Trophoblast cell (in vitro differentiated cells and primary cell): ENCODE data around the gene GAL3ST2.

Source experiments
- DNase-seq, 2 donors: peaks; one replicate each; pipeline ENCODE4 v3.0.0-alpha.2; 2016
- H2AFZ ChIP-seq: 2 replicates; pipeline ENCODE4 v1.6.1; 2013; ENCODE audit warnings: low read length, moderate library complexity, mild to moderate bottlenecking; ENCODE audit not compliant: insufficient read depth, poor library complexity
- H2AK5ac ChIP-seq: 2 replicates; pipeline ENCODE4 v1.6.1; 2013; ENCODE audit warnings: mild to moderate bottlenecking, low read length
- H2BK120ac ChIP-seq: 2 replicates; pipeline ENCODE4 v1.6.1; 2013; ENCODE audit warnings: low read length, mild to moderate bottlenecking, moderate library complexity; ENCODE audit not compliant: insufficient read depth, poor library complexity
- H2BK12ac ChIP-seq: 2 replicates; pipeline ENCODE4 v1.6.1; 2013; ENCODE audit warnings: mild to moderate bottlenecking, low read length, moderate library complexity
- H2BK5ac ChIP-seq: 2 replicates; pipeline ENCODE4 v1.6.1; 2013; ENCODE audit warnings: low read length, low read depth, moderate library complexity, mild to moderate bottlenecking; ENCODE audit not compliant: poor library complexity
- H3K14ac ChIP-seq: 2 replicates; pipeline ENCODE4 v1.6.1; 2013; ENCODE audit warnings: mild to moderate bottlenecking, low read length
- H3K18ac ChIP-seq: 2 replicates; pipeline ENCODE4 v1.6.1; 2013; ENCODE audit warnings: mild to moderate bottlenecking, low read length
- H3K23ac ChIP-seq: 2 replicates; pipeline ENCODE4 v1.6.1; 2013; ENCODE audit warnings: low read length
- H3K27ac ChIP-seq: 2 replicates; pipeline ENCODE4 v1.5.1; 2013; ENCODE audit warnings: low read depth, mild to moderate bottlenecking, inconsistent platforms, low read length, moderate library complexity
- H3K27me3 ChIP-seq: 2 replicates; pipeline ENCODE4 v1.6.1; 2013; ENCODE audit warnings: inconsistent platforms, mild to moderate bottlenecking, low read length, moderate library complexity; ENCODE audit not compliant: insufficient read depth
- H3K36me3 ChIP-seq, 2 experiments: 1 replicate in 1 of 2; 2 replicates in 1 of 2; pipeline ENCODE4 v1.6.1; 2013; ENCODE audit warnings: low read length in 2 of 2, mild to moderate bottlenecking in 2 of 2, moderate library complexity in 1 of 2; ENCODE audit not compliant: insufficient read depth in 2 of 2, control insufficient read depth in 1 of 2
- H3K4ac ChIP-seq: 2 replicates; pipeline ENCODE4 v1.6.1; 2013; ENCODE audit warnings: low read depth, mild to moderate bottlenecking, low read length, moderate library complexity
- H3K4me1 ChIP-seq, 2 experiments: 1 replicate in 1 of 2; 2 replicates in 1 of 2; pipeline ENCODE4 v1.6.1; 2013; ENCODE audit warnings: low read length in 2 of 2, mild to moderate bottlenecking in 2 of 2, moderate library complexity in 1 of 2; ENCODE audit not compliant: insufficient read depth in 2 of 2, control insufficient read depth in 1 of 2
- H3K4me2 ChIP-seq: 2 replicates; pipeline ENCODE4 v1.6.1; 2013; ENCODE audit warnings: inconsistent platforms, mild to moderate bottlenecking, low read length, moderate library complexity
- H3K4me3 ChIP-seq: 2 replicates; pipeline ENCODE4 v1.5.1; 2013; ENCODE audit warnings: mild to moderate bottlenecking, low read depth, low read length, inconsistent platforms
- H3K79me1 ChIP-seq: one replicate; pipeline ENCODE4 v1.6.1; 2013; ENCODE audit warnings: low read length
- H3K79me2 ChIP-seq: 2 replicates; pipeline ENCODE4 v1.6.1; 2013; ENCODE audit warnings: low read length, mild to moderate bottlenecking; ENCODE audit not compliant: control insufficient read depth, insufficient read depth, poor library complexity
- H3K9ac ChIP-seq: 2 replicates; pipeline ENCODE4 v1.6.1; 2013; ENCODE audit warnings: mild to moderate bottlenecking, low read length
- H3K9me3 ChIP-seq: 2 replicates; pipeline ENCODE4 v1.6.1; 2013; ENCODE audit warnings: low read depth, mild to moderate bottlenecking, control low read depth, inconsistent platforms, low read length; ENCODE audit not compliant: insufficient read depth
- H4K12ac ChIP-seq: 2 replicates; pipeline ENCODE4 v1.6.1; 2013; ENCODE audit warnings: low read depth, mild to moderate bottlenecking, low read length, moderate library complexity
- H4K8ac ChIP-seq: 2 replicates; pipeline ENCODE4 v1.6.1; 2013; ENCODE audit warnings: low read depth, mild to moderate bottlenecking, low read length, moderate library complexity
- H4K91ac ChIP-seq: one replicate; pipeline ENCODE4 v1.6.1; 2013; ENCODE audit warnings: low read depth, mild to moderate bottlenecking, low read length, moderate library complexity
- WGBS: extraction: QIAGEN DNeasy Blood & Tissue Kit; methylation state at CpG from one replicate; pipeline ENCODE4 v1.1.7; 2013; ENCODE audit warnings: missing lambda C conversion rate; ENCODE audit not compliant: insufficient read length, insufficient coverage; ENCODE audit errors: extremely low coverage; 5-methylcytosine and 5-hydroxymethylcytosine counted together

Gene GAL3ST2

GRCh38 chr2:241734467-241735208 lies 42.0 kb upstream of the GAL3ST2 start, which contains the start of gene D2HGDH:
Gene D2HGDH (plus strand): TSS chr2:241734630. CDS start chr2:241735225, 595 bp downstream.
- Histone ChIP-seq H3K27me3 (no peaks in the 10 kb centered on the region), H3K18ac (peak within 1 kb of the TSS; percentile 99), H3K4me2 (peak within 1 kb of the TSS; percentile 99), H3K4ac (peak within 1 kb of the TSS; percentile 84), H2AFZ (peak within 1 kb of the TSS; percentile 94), H3K9me3 (peaks cover 4% of the 10 kb centered on the region), H3K36me3 (peaks cover 4 to 6% of the 10 kb centered on the region in 2 experiments), H2BK120ac (peak within 1 kb of the TSS; percentile 97), H3K14ac (peak within 1 kb of the TSS; percentile 99), H2AK5ac (peak within 1 kb of the TSS; percentile 88), H3K27ac (peak within 1 kb of the TSS; percentile 67), H2BK5ac (peak within 1 kb of the TSS; percentile 95), H3K79me2 (peaks cover 8% of the 10 kb centered on the region), H3K4me3 (peak within 1 kb of the TSS; percentile 96), H4K12ac (peak within 1 kb of the TSS; percentile 97), H3K4me1 (peaks cover 7 to 8% of the 10 kb centered on the region in 2 experiments), H4K91ac (peak within 1 kb of the TSS; percentile 91), H3K9ac (peak within 1 kb of the TSS; percentile 95), H4K8ac (peak within 1 kb of the TSS; percentile 97), H3K23ac (no peak within 1 kb of the TSS), H3K79me1 (peaks cover 11% of the 10 kb centered on the region), H2BK12ac (no peak within 1 kb of the TSS)
- peak; percentile 90 to 96 for DNase-seq
- no CpG with 5 or more reads among the region's 98 CpGs for WGBS

- Histone ChIP-seq H3K4ac (no peak overlapping the region), H3K4me3 (no peak overlapping the region), H2BK12ac (no peak overlapping the region), H2AFZ (no peak overlapping the region), H3K9me3 (peaks cover 7% of the 10 kb centered on the region), H3K27me3 (no peaks in the 10 kb centered on the region), H4K91ac (no peak overlapping the region), H4K12ac (no peak overlapping the region), H3K36me3 (peaks cover 4 to 9% of the 10 kb centered on the region in 2 experiments), H3K4me2 (no peak overlapping the region), H3K14ac (no peak overlapping the region), H3K79me2 (peaks cover 8% of the 10 kb centered on the region), H3K79me1 (peaks cover 11% of the 10 kb centered on the region), H2BK5ac (no peak overlapping the region), H3K18ac (no peak overlapping the region), H2BK120ac (no peak overlapping the region), H3K9ac (no peak overlapping the region), H3K23ac (no peak overlapping the region), H4K8ac (no peak overlapping the region), H3K4me1 (peaks cover 7 to 8% of the 10 kb centered on the region in 2 experiments), H2AK5ac (no peak overlapping the region), H3K27ac (no peak overlapping the region)
- no peak for DNase-seq
- no CpG with 5 or more reads among the region's 3 CpGs for WGBS
Measured at GRCh38 chr2:241736111-241736510, 40.5 kb upstream of the GAL3ST2 start.

DNA sequence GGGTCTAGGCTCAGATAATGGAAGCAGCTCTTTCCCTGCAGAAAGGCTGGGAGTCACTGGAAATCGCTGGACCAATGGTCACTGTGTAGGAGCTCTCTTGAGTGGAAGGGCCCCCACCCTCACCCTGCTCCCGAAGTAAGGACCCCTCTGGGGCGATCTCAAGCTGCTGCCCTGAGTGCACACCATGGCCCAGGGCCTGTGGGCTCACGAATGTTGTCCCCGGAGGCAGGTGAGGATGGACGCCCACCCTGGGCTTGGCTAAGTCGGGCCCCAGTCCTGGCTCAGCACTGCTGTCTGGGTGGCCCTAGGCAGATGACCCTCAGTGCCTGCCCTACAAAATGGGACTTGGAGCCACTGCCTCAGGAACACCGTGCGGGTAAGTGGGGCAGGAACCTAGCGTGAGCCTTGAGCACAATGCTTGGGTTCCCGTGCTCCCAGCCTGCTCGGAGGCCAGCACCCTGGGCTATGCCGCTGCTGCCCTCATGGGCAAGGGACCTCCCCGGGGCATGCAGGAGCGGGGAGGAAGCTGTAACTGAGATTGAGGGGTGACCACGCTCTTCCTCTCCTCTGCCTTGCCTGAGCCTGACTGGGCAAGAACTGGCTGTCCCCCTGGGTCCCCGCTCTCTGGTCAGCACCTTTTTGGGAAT lies 38.5 kb upstream of the GAL3ST2 start:
- Histone ChIP-seq H4K8ac (no peak overlapping the region), H3K4me1 (peaks cover 6 to 7% of the 10 kb centered on the region in 2 experiments), H3K4me2 (no peak overlapping the region), H3K23ac (no peak overlapping the region), H3K18ac (no peak overlapping the region), H3K36me3 (peaks cover 4 to 9% of the 10 kb centered on the region in 2 experiments), H3K9me3 (peaks cover 5% of the 10 kb centered on the region), H3K27me3 (no peaks in the 10 kb centered on the region), H3K27ac (no peak overlapping the region), H2AK5ac (no peak overlapping the region), H3K79me2 (peaks cover 8% of the 10 kb centered on the region), H4K91ac (no peak overlapping the region), H2BK5ac (no peak overlapping the region), H3K79me1 (peaks cover 11% of the 10 kb centered on the region), H2BK120ac (no peak overlapping the region), H4K12ac (no peak overlapping the region), H3K4me3 (no peak overlapping the region), H3K4ac (no peak overlapping the region), H2AFZ (no peak overlapping the region), H3K14ac (no peak overlapping the region), H2BK12ac (no peak overlapping the region), H3K9ac (no peak overlapping the region)
- no CpG with 5 or more reads among the region's 17 CpGs for WGBS
- DNase-seq, result no peak

DNA sequence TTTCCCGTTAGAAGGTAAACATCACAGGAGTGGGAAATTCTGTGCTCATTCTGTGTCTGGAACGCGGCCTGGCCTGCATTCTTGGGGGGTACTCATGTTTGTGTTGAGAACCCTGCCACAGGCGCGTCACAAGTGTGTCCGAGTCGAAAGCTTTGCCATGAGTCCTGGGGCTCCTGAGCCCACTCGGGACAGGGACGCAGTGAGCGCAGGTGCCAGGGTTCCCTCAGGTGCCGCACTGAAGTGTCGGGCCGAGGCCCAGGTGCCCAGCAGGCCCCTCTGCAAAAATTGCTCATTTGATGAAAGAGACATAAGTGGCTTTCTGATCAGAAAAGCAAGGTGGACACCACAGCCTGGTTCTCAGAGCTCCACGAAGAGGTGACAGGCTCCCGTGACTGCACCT lies 37.4 kb upstream of the GAL3ST2 start:
- Histone ChIP-seq H3K27ac (no peak overlapping the region), H3K36me3 (peaks cover 12 to 15% of the 10 kb centered on the region in 2 experiments), H4K91ac (no peak overlapping the region), H3K4me3 (no peak overlapping the region), H2BK120ac (no peak overlapping the region), H3K27me3 (no peaks in the 10 kb centered on the region), H3K9ac (no peak overlapping the region), H3K79me2 (peaks cover 8% of the 10 kb centered on the region), H3K4ac (no peak overlapping the region), H4K12ac (no peak overlapping the region), H3K23ac (no peak overlapping the region), H2AK5ac (no peak overlapping the region), H3K18ac (no peak overlapping the region), H3K9me3 (peaks cover 4% of the 10 kb centered on the region), H2AFZ (no peak overlapping the region), H3K79me1 (peaks cover 8% of the 10 kb centered on the region), H2BK12ac (no peak overlapping the region), H4K8ac (no peak overlapping the region), H3K14ac (no peak overlapping the region), H3K4me2 (no peak overlapping the region), H3K4me1 (peaks cover 0 to under 1% of the 10 kb centered on the region in 2 experiments), H2BK5ac (no peak overlapping the region)
- DNase-seq, result no peak
- no CpG with 5 or more reads among the region's 15 CpGs for WGBS
